Measurements from ENCODE around the gene PRR14.

GRCh38 chr16:30601966-30602365 lies 48.8 kb upstream of the PRR14 start:
- TF ChIP-seq CTCF (IDR thresholded peaks at IDR 0.05; ENCODE audit: insufficient read depth, low read depth, low read length) (no peak), EZH2 (IDR thresholded peaks at IDR 0.05; ENCODE audit: insufficient read depth, low read length) (no peak)

Measured in astrocyte (in vitro differentiated cells and primary cell).